ENCODE data around the gene VDAC1. TPM values are rescaled to one million over a fixed set of nuclear protein-coding genes. Genes with fewer than 3 reads are reported as not detected.

VDAC1 gene
- total RNA-seq, 1 donor from 2014 or later = 224 TPM

DNA sequence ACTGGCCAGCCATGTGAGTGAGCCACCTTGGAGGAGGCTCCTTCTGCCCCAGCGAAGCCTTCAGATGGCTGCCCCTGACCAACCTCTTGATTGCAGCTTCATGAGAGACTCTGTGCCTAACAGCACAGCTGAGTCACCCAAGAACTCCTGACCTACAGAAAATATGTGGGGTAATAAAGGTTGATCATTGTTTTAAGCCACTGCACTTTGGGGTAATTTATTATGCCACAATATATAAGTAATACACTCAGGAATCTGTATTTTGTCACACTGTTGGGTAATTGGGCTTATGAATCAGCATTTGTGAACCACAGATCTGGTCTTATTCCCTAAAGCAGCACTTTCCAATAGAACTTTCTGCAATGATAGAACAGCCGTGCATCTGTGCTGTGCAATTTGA lies 24.4 kb upstream of the VDAC1 start:
- H3K27me3 Mint-ChIP-seq (ENCODE audit: insufficient read depth, low read depth) = peaks cover 18% of the 10 kb centered on the region
- no peak for DNase-seq (ENCODE audit: low spot score)

GRCh38 chr5:134028496-134028895 lies 23.7 kb upstream of the VDAC1 start:
- peaks cover 2% of the 10 kb centered on the region for H3K9me3 Mint-ChIP-seq
- no peaks in the 10 kb centered on the region for H3K79me2 ChIP-seq (ENCODE audit: low read depth)
- peaks cover 7% of the 10 kb centered on the region for H3K4me1 ChIP-seq
- H3K27me3 Mint-ChIP-seq (ENCODE audit: insufficient read depth, low read depth) = peaks cover 19% of the 10 kb centered on the region
- H3K27ac ChIP-seq = no peak overlapping the region
- no peaks in the 10 kb centered on the region for H3K36me3 ChIP-seq
- no peak overlapping the region for H3K4me3 ChIP-seq
- no peak for DNase-seq (ENCODE audit: low spot score)
- H3K4me3 Mint-ChIP-seq = peak overlapping the region; percentile 53
- no peak for TF ChIP-seq EZH2 (IDR thresholded peaks at IDR 0.05)
- TF ChIP-seq CTCF (IDR thresholded peaks at IDR 0.05) = no peak
- no peak for TF ChIP-seq EZH2phosphoT487 (IDR thresholded peaks at IDR 0.05)
- peaks cover 3% of the 10 kb centered on the region for H3K4me1 Mint-ChIP-seq
- no peaks in the 10 kb centered on the region for H3K9me3 ChIP-seq (ENCODE audit: low read depth)
- no peak overlapping the region for H2AFZ ChIP-seq (replicated peaks)
- H4K20me1 ChIP-seq (ENCODE audit: low read depth) = no peaks in the 10 kb centered on the region
- H3F3A ChIP-seq (ENCODE audit: low read depth) = no peaks in the 10 kb centered on the region
- H3K27ac Mint-ChIP-seq = no peak overlapping the region
- no peak overlapping the region for H3K4me2 ChIP-seq
- H3K9ac ChIP-seq = no peak overlapping the region
- no peaks in the 10 kb centered on the region for H3K36me3 Mint-ChIP-seq
- H3K27me3 ChIP-seq = no peaks in the 10 kb centered on the region

More for the DNA sequence above, 24.4 kb upstream of the VDAC1 start:
- no peak overlapping the region for H3K9ac ChIP-seq
- H3K79me2 ChIP-seq (ENCODE audit: low read depth) = no peaks in the 10 kb centered on the region
- no peaks in the 10 kb centered on the region for H3K36me3 ChIP-seq
- no peaks in the 10 kb centered on the region for H3K27me3 ChIP-seq
- no peaks in the 10 kb centered on the region for H4K20me1 ChIP-seq (ENCODE audit: low read depth)
- H3K9me3 Mint-ChIP-seq = peaks cover 2% of the 10 kb centered on the region
- H2AFZ ChIP-seq (replicated peaks) = no peak overlapping the region
- H3F3A ChIP-seq (ENCODE audit: low read depth) = no peaks in the 10 kb centered on the region
- H3K4me3 ChIP-seq = no peak overlapping the region
- H3K4me1 ChIP-seq = peaks cover 7% of the 10 kb centered on the region
- H3K4me1 Mint-ChIP-seq = peaks cover 3% of the 10 kb centered on the region
- TF ChIP-seq EZH2phosphoT487 (IDR thresholded peaks at IDR 0.05) = no peak
- TF ChIP-seq CTCF (IDR thresholded peaks at IDR 0.05) = no peak
- no peak for TF ChIP-seq EZH2 (IDR thresholded peaks at IDR 0.05)
- H3K27ac Mint-ChIP-seq = no peak overlapping the region
- no peaks in the 10 kb centered on the region for H3K36me3 Mint-ChIP-seq
- H3K4me2 ChIP-seq = no peak overlapping the region
- no peaks in the 10 kb centered on the region for H3K9me3 ChIP-seq (ENCODE audit: low read depth)
- no peak overlapping the region for H3K4me3 Mint-ChIP-seq
- H3K27ac ChIP-seq = no peak overlapping the region

GRCh38 chr5:134027288-134027615 lies 22.5 kb upstream of the VDAC1 start:
- DNase-seq (ENCODE audit: low spot score) = no peak
- Mint-ChIP-seq H3K9me3 (peaks cover 2% of the 10 kb centered on the region), H3K4me3 (no peak overlapping the region), H3K27ac (no peak overlapping the region), H3K4me1 (peaks cover 3% of the 10 kb centered on the region), H3K36me3 (no peaks in the 10 kb centered on the region), H3K27me3 (ENCODE audit: insufficient read depth, low read depth) (peaks cover 16% of the 10 kb centered on the region)
- TF ChIP-seq EZH2 (IDR thresholded peaks at IDR 0.05) (no peak), EZH2phosphoT487 (IDR thresholded peaks at IDR 0.05) (no peak), CTCF (IDR thresholded peaks at IDR 0.05) (no peak)
- Histone ChIP-seq H3K79me2 (ENCODE audit: low read depth) (no peaks in the 10 kb centered on the region), H3K4me2 (peak overlapping the region; percentile 27), H3K4me1 (peaks cover 7% of the 10 kb centered on the region), H3K36me3 (no peaks in the 10 kb centered on the region), H4K20me1 (ENCODE audit: low read depth) (no peaks in the 10 kb centered on the region), H3K9me3 (ENCODE audit: low read depth) (no peaks in the 10 kb centered on the region), H3K27ac (no peak overlapping the region), H2AFZ (replicated peaks) (peak overlapping the region; percentile 34), H3K27me3 (no peaks in the 10 kb centered on the region), H3K4me3 (no peak overlapping the region), H3F3A (ENCODE audit: low read depth) (no peaks in the 10 kb centered on the region), H3K9ac (no peak overlapping the region)
